Kidney epithelial cell (primary cell): ENCODE measurements around the gene SIRPA. TPM values are rescaled to one million over a fixed set of nuclear protein-coding genes. Genes with fewer than 3 reads are reported as not detected.

Experiments
- DNase-seq: peaks from one replicate; pipeline ENCODE4 v3.0.0-alpha.2; 2010; ENCODE audit warnings: low read depth
- H3K27me3 ChIP-seq: 2 replicates; pipeline ENCODE4 v1.6.0; 2011; ENCODE audit warnings: low read length; ENCODE audit not compliant: control insufficient read depth, insufficient read depth
- H3K36me3 ChIP-seq: 2 replicates; pipeline ENCODE4 v1.5.1; 2011; ENCODE audit warnings: low read length; ENCODE audit not compliant: control insufficient read depth, insufficient read depth
- H3K4me3 ChIP-seq: 2 replicates; pipeline ENCODE4 v1.5.1; 2011; ENCODE audit warnings: low read depth, mild to moderate bottlenecking, control low read depth, low read length
- total RNA-seq: library from RNA; depleted of rRNA; stranded (reverse); fragments of >200 nt; gene quantifications from 2 replicates; pipeline ENCODE4 v1.2.3, GENCODE V29; 2015
- TF ChIP-seq, protein P1 (sequence below): IDR thresholded peaks from 2 replicates; pipeline ENCODE4 v1.5.1; 2011; ENCODE audit warnings: mild to moderate bottlenecking, moderate library complexity, low read length, control low read depth, inconsistent platforms; ENCODE audit not compliant: insufficient read depth, poor library complexity, severe bottlenecking

SIRPA gene
- total RNA-seq, 1 donor from 2014 or later = 40.6 TPM

DNA sequence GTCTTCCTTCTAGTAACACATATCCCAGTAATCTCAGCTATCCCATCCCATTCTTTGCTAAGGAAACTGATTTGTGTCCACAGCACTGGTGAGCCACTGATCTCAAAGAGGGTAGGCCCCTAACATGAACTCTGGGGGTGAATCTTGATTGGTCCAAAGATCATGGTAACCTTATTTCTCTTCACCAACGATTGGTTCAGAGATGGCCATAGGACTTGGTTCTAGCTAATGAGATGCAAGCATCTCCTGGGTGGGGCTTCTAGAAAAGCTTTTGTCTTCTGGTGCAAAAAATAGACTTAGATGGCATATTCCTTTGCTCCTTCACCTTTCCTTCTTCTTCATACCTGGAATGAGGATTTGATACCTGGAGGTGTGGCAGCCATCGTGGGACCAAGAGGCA, 43.8 kb upstream of the SIRPA start:
- Histone ChIP-seq H3K36me3 (no peaks in the 10 kb centered on the region), H3K27me3 (no peaks in the 10 kb centered on the region), H3K4me3 (no peak overlapping the region)
- DNase-seq = no peak
- TF ChIP-seq, protein P1, sequence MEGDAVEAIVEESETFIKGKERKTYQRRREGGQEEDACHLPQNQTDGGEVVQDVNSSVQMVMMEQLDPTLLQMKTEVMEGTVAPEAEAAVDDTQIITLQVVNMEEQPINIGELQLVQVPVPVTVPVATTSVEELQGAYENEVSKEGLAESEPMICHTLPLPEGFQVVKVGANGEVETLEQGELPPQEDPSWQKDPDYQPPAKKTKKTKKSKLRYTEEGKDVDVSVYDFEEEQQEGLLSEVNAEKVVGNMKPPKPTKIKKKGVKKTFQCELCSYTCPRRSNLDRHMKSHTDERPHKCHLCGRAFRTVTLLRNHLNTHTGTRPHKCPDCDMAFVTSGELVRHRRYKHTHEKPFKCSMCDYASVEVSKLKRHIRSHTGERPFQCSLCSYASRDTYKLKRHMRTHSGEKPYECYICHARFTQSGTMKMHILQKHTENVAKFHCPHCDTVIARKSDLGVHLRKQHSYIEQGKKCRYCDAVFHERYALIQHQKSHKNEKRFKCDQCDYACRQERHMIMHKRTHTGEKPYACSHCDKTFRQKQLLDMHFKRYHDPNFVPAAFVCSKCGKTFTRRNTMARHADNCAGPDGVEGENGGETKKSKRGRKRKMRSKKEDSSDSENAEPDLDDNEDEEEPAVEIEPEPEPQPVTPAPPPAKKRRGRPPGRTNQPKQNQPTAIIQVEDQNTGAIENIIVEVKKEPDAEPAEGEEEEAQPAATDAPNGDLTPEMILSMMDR = no peak

DNA sequence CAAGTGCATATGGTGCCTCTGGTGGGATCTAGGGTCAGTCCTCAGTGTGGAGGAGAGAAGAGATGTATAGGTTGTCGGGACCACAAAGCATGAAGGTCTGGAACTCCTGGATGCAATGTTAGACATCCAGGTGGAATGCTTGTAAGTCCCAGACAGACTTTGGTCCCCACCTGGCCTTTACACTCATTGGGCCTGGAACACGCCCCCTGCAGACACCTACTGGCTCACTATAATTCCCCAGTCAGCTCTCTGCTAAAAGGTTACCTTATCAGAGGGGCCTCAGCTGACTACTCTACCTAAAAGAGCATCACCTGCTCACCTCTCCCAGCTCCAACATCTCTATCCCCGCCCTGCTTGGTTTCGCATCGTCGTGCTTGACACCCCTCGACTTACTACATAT, 41.7 kb upstream of the SIRPA start:
- DNase-seq = no peak
- Histone ChIP-seq H3K36me3 (no peaks in the 10 kb centered on the region), H3K27me3 (no peaks in the 10 kb centered on the region), H3K4me3 (no peak overlapping the region)
- TF ChIP-seq, protein P1 = no peak

DNA sequence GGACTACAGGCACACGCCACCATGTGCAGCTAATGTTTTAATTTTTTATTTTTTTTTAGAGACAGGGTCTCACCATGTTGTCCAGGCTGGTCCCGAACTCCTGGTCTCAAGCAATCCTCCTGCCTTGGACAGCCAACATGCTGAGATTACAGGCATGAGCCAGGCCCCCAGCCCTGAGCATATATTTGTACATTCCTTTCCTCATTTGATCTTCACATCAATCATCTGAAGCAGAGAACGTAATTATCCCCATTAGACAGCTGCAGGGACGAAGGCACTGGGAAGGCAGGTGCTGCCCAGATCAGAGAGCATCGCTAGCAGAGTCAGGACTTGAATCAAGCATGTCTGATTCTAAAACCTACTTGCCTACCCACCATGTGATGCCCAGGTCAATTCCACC, 41.0 kb upstream of the SIRPA start:
- DNase-seq = no peak
- TF ChIP-seq, protein P1 = no peak
- H3K27me3 ChIP-seq = no peaks in the 10 kb centered on the region
- no peaks in the 10 kb centered on the region for H3K36me3 ChIP-seq
- H3K4me3 ChIP-seq = no peak overlapping the region

DNA sequence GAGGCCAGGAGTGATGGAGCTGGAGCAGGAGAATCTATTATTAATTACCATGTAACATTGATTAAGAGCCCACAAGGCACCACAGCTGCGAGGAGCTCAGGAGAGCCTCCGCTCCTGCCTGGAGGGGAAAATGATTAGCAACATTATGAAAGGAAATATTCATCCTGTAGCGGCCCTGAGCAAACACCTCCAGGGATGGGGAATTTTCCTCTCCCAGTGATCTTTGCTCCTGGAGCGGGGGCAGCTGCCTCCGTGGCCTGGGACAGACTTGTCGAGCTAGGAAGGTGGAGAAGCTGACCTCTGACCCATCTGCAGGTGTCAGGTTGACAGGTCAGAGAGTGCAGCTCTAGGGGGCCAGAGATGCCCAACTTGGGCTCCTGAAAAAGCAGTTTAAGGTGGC, 40.1 kb upstream of the SIRPA start:
- Histone ChIP-seq H3K36me3 (no peaks in the 10 kb centered on the region), H3K4me3 (no peak overlapping the region), H3K27me3 (no peaks in the 10 kb centered on the region)
- DNase-seq = no peak
- TF ChIP-seq, protein P1 = no peak

DNA sequence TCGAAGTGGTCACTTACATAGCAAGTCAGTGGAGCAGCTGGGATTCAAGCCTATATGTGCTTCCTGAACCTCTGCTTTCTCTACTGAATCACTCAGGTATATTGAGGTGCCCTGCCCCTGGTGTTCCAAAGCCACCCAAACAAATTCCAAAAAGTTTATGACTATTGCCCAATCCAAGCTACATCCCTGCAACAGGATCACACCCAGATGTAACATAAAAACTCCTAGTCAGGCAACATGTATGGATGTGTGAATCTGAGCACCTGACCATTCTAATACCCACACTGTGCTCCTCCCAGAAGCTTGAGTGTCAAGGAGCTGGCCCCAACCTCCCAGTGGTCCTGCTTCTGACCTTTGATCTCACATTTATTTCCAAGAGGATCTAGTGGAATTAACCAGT, 39.5 kb upstream of the SIRPA start:
- H3K27me3 ChIP-seq = no peaks in the 10 kb centered on the region
- TF ChIP-seq, protein P1 = no peak
- DNase-seq = no peak
- no peak overlapping the region for H3K4me3 ChIP-seq
- H3K36me3 ChIP-seq = no peaks in the 10 kb centered on the region

DNA sequence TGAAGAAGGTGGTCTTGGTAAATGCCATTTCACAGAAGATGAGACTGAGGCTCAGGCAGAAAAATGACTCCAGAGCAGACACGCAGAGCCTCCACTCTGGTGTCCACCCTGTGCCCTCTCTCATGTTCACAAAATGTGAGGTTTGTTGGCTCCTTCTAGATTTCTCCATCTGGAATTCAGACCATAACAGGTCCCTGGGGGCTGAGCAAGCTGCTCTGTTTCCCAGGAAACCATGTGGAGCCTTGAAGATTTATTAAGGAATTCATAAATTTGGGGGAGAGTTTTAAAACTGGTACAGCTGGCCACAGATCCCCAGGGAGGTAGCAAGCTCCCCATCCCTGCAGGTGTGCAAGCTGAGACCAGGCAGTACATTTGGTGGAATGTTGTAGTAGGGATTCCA, 38.8 kb upstream of the SIRPA start:
- TF ChIP-seq, protein P1 = no peak

More for the DNA sequence above, 38.8 kb upstream of the SIRPA start:
- Histone ChIP-seq H3K27me3 (no peaks in the 10 kb centered on the region), H3K36me3 (no peaks in the 10 kb centered on the region), H3K4me3 (no peak overlapping the region)
- no peak for DNase-seq
